Activated T-helper 1 cell treated with Interleukin-2 at 50 U/mL for 16 hours (primary cell): Measurements from ENCODE around the gene FAM199X.
"Not testable (repeated sequence)": the region's sequence is repeated elsewhere in the genome, so short reads cannot be mapped to it uniquely, and the experiment has no call there.

Experiments
- DNase-seq: peaks from one replicate; pipeline ENCODE4 v3.0.0-alpha.2; 2020; ENCODE audit warnings: low read depth

FAM199X gene

GRCh38 chrX:104189837-104190236, 23.6 kb downstream of the FAM199X start:
- DNase-seq, result no peak

GRCh38 chrX:104193485-104193884, 27.2 kb downstream of the FAM199X start:
- no peak for DNase-seq

GRCh38 chrX:104195013-104195412, 28.8 kb downstream of the FAM199X start:
- DNase-seq, result no peak

- DNase-seq, result no peak
Measured at GRCh38 chrX:104195489-104196084, 29.3 kb downstream of the FAM199X start.

GRCh38 chrX:104205548-104205947, 39.3 kb downstream of the FAM199X start:
- no peak for DNase-seq

GRCh38 chrX:104211187-104211586, 44.9 kb downstream of the FAM199X start:
- DNase-seq, result no peak

GRCh38 chrX:104230060-104230459, 63.8 kb downstream of the FAM199X start:
- DNase-seq, result not testable (repeated sequence)
